Mesenchymal stem cell (in vitro differentiated cells and primary cell): ENCODE results near the gene SSH3.

Source experiments
- DNase-seq: peaks from one replicate; pipeline ENCODE4 v3.0.0-alpha.2; 2013
- H2AFZ ChIP-seq: one replicate; pipeline ENCODE4 v1.6.1; 2013; ENCODE audit warnings: low read depth, mild to moderate bottlenecking, control low read depth, inconsistent platforms, low read length, moderate library complexity
- H2AK5ac ChIP-seq: 2 replicates; pipeline ENCODE4 v1.6.1; 2013; ENCODE audit warnings: low read length, moderate library complexity, mild to moderate bottlenecking, inconsistent platforms; ENCODE audit not compliant: severe bottlenecking
- H2BK120ac ChIP-seq: one replicate; pipeline ENCODE4 v1.6.1; 2013; ENCODE audit warnings: low read depth, mild to moderate bottlenecking, inconsistent platforms, low read length, moderate library complexity
- H2BK12ac ChIP-seq, 2 experiments: one replicate each; pipeline ENCODE4 v1.6.1; 2013; ENCODE audit warnings: inconsistent platforms in 2 of 2, low read length in 2 of 2, mild to moderate bottlenecking in 2 of 2, moderate library complexity in 2 of 2, control low read depth in 1 of 2
- H2BK15ac ChIP-seq: one replicate; pipeline ENCODE4 v1.6.1; 2013; ENCODE audit warnings: mild to moderate bottlenecking, low read depth, inconsistent platforms; ENCODE audit not compliant: poor library complexity, severe bottlenecking
- H2BK5ac ChIP-seq: 2 replicates; pipeline ENCODE4 v1.6.1; 2013; ENCODE audit warnings: low read depth, mild to moderate bottlenecking, low read length, control low read depth, inconsistent platforms; ENCODE audit not compliant: poor library complexity, severe bottlenecking
- H3K14ac ChIP-seq, 2 experiments: one replicate each; pipeline ENCODE4 v1.6.1; 2013; ENCODE audit warnings: inconsistent platforms in 2 of 2, low read length in 2 of 2, control low read depth in 1 of 2, mild to moderate bottlenecking in 1 of 2, moderate library complexity in 1 of 2
- H3K18ac ChIP-seq, 2 experiments: one replicate each; pipeline ENCODE4 v1.6.1; 2013; ENCODE audit warnings: inconsistent platforms in 2 of 2, low read length in 2 of 2, control low read depth in 1 of 2, low read depth in 1 of 2, mild to moderate bottlenecking in 1 of 2
- H3K23ac ChIP-seq, 2 experiments: one replicate each; pipeline ENCODE4 v1.6.1; 2013; ENCODE audit warnings: inconsistent platforms in 2 of 2, low read length in 2 of 2, mild to moderate bottlenecking in 2 of 2, moderate library complexity in 2 of 2, control low read depth in 1 of 2
- H3K27ac ChIP-seq: 2 replicates; pipeline ENCODE4 v1.5.1; 2013; ENCODE audit warnings: mild to moderate bottlenecking, moderate library complexity, low read length, control low read depth, inconsistent platforms; ENCODE audit not compliant: poor library complexity, severe bottlenecking
- H3K27me3 ChIP-seq, 2 experiments: 2 replicates each; pipeline versions ENCODE4 v1.6.1 to v1.7.0; 2013; ENCODE audit warnings: low read length in 2 of 2, mild to moderate bottlenecking in 2 of 2, moderate library complexity in 2 of 2, control low read depth in 1 of 2, inconsistent platforms in 1 of 2; ENCODE audit not compliant: control insufficient read depth in 1 of 2, insufficient read depth in 1 of 2
- H3K36me3 ChIP-seq, 2 experiments: 2 replicates each; pipeline versions ENCODE4 v1.6.1 to v1.7.0; 2013; ENCODE audit warnings: low read length in 2 of 2, control low read depth in 1 of 2, inconsistent platforms in 1 of 2, low read depth in 1 of 2, mild to moderate bottlenecking in 1 of 2; ENCODE audit not compliant: insufficient read depth in 2 of 2, control insufficient read depth in 1 of 2
- H3K4ac ChIP-seq, 2 experiments: one replicate each; pipeline ENCODE4 v1.6.1; 2013; ENCODE audit warnings: inconsistent platforms in 2 of 2, low read length in 2 of 2, mild to moderate bottlenecking in 2 of 2, moderate library complexity in 2 of 2, control low read depth in 1 of 2, low read depth in 1 of 2
- H3K4me1 ChIP-seq: 2 replicates; pipeline ENCODE4 v1.6.1; 2013; ENCODE audit warnings: low read depth, low read length, control low read depth; ENCODE audit not compliant: control insufficient read depth, insufficient read depth
- H3K4me2 ChIP-seq: 2 replicates; pipeline ENCODE4 v1.6.1; 2013; ENCODE audit warnings: low read length, mild to moderate bottlenecking, inconsistent platforms; ENCODE audit not compliant: poor library complexity, severe bottlenecking
- H3K4me3 ChIP-seq, 2 experiments: 2 replicates each; pipeline versions ENCODE4 v1.5.1 to v1.7.0; 2013; ENCODE audit warnings: low read length in 2 of 2, mild to moderate bottlenecking in 2 of 2, control low read depth in 1 of 2, low read depth in 1 of 2; ENCODE audit not compliant: insufficient read depth in 1 of 2
- H3K79me1 ChIP-seq: replicated peaks from 2 replicates; pipeline ENCODE4 v1.6.1; 2013; ENCODE audit warnings: mild to moderate bottlenecking, control low read depth, low read length, inconsistent platforms; ENCODE audit not compliant: poor library complexity, severe bottlenecking
- H3K9ac ChIP-seq: 2 replicates; pipeline ENCODE4 v1.7.0; 2013; ENCODE audit warnings: mild to moderate bottlenecking, low read length, moderate library complexity
- H3K9me3 ChIP-seq: 2 replicates; pipeline ENCODE4 v1.7.0; 2013; ENCODE audit warnings: mild to moderate bottlenecking, low read length; ENCODE audit not compliant: control insufficient read depth
- H4K8ac ChIP-seq: one replicate; pipeline ENCODE4 v1.6.1; 2013; ENCODE audit warnings: inconsistent platforms, mild to moderate bottlenecking, low read length, moderate library complexity
- H4K91ac ChIP-seq: one replicate; pipeline ENCODE4 v1.6.1; 2013; ENCODE audit warnings: mild to moderate bottlenecking, low read length, inconsistent platforms
- WGBS: methylation state at CpG from one replicate; pipeline ENCODE4 v1.1.7; 2013; ENCODE audit warnings: mixed read lengths; 5-methylcytosine and 5-hydroxymethylcytosine counted together

SSH3 gene

DNA sequence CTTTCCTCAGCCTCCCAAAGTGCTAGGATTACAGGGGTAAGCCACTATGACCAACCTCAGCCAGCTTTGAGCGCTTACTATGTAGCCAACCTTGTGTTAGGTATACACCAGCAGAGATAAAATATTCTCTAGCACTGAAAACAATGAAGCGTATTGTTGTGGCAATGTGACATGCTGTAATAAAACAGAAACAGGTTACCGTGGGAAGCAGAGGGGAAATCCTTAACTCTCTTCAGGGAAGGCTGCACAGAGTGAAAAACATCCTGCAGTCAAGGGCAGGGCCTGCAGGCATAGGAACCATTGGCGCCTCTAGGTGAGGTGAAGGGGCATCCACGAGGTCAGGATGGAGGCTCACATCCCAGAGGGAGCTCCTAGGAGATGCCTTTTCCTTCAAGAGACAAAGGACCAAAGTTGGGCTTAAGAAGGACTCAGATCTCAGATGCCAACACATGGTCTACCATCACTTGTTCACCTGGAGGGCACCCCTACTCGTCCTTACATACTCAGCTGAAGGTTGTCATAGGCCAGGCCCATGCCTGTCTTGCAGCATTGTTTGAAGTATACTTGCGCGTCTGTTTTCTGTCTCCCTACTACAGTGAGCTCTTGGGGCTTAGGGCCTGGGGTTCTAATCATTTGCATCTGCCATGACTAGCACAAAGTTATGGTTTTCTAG lies 42.1 kb downstream of the SSH3 start:
- H2AFZ ChIP-seq, result no peak overlapping the region
- DNase-seq, result no peak
- no peak overlapping the region for H3K23ac ChIP-seq
- H2BK15ac ChIP-seq, result no peak overlapping the region
- WGBS, result 76% methylated on average over 7 of the region's 8 CpGs
- no peak overlapping the region for H3K27ac ChIP-seq
- no peak overlapping the region for H2BK12ac ChIP-seq
- H3K4ac ChIP-seq, result no peak overlapping the region
- no peak overlapping the region for H2AK5ac ChIP-seq
- H3K36me3 ChIP-seq, result no peaks in the 10 kb centered on the region
- no peak overlapping the region for H3K14ac ChIP-seq
- H3K27me3 ChIP-seq, result no peaks in the 10 kb centered on the region
- no peak overlapping the region for H3K9ac ChIP-seq
- no peak overlapping the region for H3K18ac ChIP-seq
- H2BK5ac ChIP-seq, result no peak overlapping the region
- H2BK120ac ChIP-seq, result no peak overlapping the region
- H3K79me1 ChIP-seq, result no peaks in the 10 kb centered on the region
- H4K91ac ChIP-seq, result no peak overlapping the region
- H4K8ac ChIP-seq, result no peak overlapping the region
- no peak overlapping the region for H3K4me3 ChIP-seq
- H3K4me1 ChIP-seq, result peaks cover 2% of the 10 kb centered on the region
- H3K4me2 ChIP-seq, result no peak overlapping the region
- H3K9me3 ChIP-seq, result no peaks in the 10 kb centered on the region

DNA sequence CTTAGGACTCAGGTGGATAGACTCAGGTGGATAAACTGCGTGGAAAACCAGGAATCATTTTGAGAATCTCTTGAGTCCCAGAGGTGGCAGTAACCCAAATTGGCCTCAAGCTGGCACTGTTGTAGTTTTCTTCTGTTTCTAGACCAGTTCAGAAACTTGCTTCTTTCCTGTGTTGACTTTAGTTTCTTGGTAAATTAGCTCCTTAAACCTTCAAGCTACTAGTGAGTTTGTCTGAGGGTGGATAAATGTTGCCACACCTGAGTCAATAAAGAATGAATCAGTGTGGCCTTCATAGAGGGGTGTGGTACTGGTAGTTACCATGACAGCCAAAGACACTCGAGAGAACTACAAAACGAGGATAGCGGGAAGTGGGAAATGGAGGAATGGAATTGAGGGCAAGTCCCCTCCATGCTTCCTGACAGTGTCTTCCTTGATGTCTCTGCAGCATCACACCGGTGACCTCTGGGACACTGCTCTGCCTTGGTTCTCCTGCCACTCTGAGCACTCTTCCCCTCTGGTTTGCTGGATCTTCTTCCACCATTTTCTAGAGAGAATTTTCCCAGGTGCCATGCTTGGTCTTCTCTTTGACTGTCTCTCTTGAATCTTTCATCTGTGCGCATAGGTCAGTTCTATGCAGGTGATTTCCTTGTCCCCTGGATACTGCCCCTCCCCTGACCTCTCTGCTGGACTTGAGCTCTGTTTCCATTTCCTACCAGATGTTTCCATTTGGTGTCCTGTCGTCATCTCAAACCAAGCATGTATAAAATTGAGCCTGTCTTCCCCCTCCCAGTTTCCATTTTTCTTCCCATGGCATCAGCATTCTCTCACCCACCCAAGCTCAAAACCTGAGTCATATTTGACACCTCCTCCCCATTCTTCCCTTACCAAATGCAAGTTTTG lies 42.8 kb downstream of the SSH3 start:
- H2AK5ac ChIP-seq, result no peak overlapping the region
- 70% methylated on average over 7 of the region's 7 CpGs for WGBS

DNA sequence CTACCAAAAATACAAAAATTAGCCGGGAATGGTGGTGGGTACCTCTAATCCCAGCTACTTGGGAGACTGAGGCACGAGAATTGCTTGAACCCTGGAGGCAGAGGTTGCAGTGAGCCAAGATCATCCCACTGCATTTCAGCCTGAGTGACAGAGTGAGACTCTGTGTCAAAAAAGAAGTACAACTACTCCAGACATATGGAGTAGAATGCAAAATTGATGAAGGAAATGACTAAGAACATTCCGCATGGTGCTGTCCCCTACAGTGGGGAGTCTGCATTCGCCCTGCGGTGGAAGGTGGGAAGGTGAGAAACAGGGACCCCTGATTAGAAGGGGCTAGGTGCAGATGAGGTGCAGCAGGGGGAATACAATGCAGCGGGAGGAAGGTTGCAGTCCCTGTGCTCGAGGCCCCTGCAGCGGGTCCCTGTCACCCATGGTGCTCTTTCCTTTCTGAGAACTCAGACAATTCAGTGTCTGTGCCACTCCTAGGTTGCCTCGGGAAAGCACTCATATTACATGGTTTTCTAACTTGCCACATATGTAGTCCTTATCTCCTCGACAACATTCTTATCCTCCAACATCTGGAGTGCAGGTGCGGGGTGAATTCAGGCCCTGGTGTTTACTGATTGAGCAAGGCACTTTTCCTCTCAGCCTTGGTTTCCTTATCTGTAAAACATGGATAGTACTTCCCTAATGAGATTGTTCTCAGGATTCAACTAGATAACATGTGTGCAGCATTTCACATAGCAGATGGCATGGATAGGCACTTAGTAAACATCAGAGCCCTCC lies 44.8 kb downstream of the SSH3 start:
- Histone ChIP-seq H3K18ac (peak overlapping the region in 1 of 2 experiments; percentile 16), H3K4me3 (no peak overlapping the region), H4K8ac (no peak overlapping the region), H3K23ac (no peak overlapping the region), H3K9me3 (no peaks in the 10 kb centered on the region), H3K4me2 (no peak overlapping the region), H2BK5ac (no peak overlapping the region), H3K4ac (no peak overlapping the region), H3K9ac (no peak overlapping the region), H3K14ac (no peak overlapping the region), H2BK12ac (no peak overlapping the region), H3K27ac (no peak overlapping the region), H3K79me1 (peaks cover 2% of the 10 kb centered on the region), H3K36me3 (peaks cover 5 to 6% of the 10 kb centered on the region in 2 experiments), H2AK5ac (no peak overlapping the region), H4K91ac (no peak overlapping the region), H3K27me3 (no peaks in the 10 kb centered on the region), H2BK120ac (no peak overlapping the region), H3K4me1 (peaks cover 13% of the 10 kb centered on the region), H2AFZ (no peak overlapping the region), H2BK15ac (no peak overlapping the region)
- WGBS, result 76% methylated on average over 10 of the region's 11 CpGs
- DNase-seq, result no peak

More for the DNA sequence above, 42.8 kb downstream of the SSH3 start:
- H2BK15ac ChIP-seq, result no peak overlapping the region
- H3K27ac ChIP-seq, result no peak overlapping the region
- H3K4me2 ChIP-seq, result no peak overlapping the region
- H3K14ac ChIP-seq, result no peak overlapping the region
- H3K23ac ChIP-seq, result no peak overlapping the region
- no peak overlapping the region for H3K18ac ChIP-seq
- H3K9ac ChIP-seq, result peak overlapping the region; percentile 37
- H3K4me1 ChIP-seq, result peaks cover 4% of the 10 kb centered on the region
- no peak overlapping the region for H2BK120ac ChIP-seq
- DNase-seq, result peak; percentile 61
- no peak overlapping the region for H2BK12ac ChIP-seq
- no peaks in the 10 kb centered on the region for H3K27me3 ChIP-seq
- peak overlapping the region; percentile 8 for H4K8ac ChIP-seq
- H2AFZ ChIP-seq, result no peak overlapping the region
- H3K4ac ChIP-seq, result no peak overlapping the region
- H3K9me3 ChIP-seq, result no peaks in the 10 kb centered on the region
- no peak overlapping the region for H4K91ac ChIP-seq
- peak overlapping the region in 1 of 2 experiments; percentile 16 for H3K4me3 ChIP-seq
- H2BK5ac ChIP-seq, result no peak overlapping the region
- peaks cover 0 to 3% of the 10 kb centered on the region in 2 experiments for H3K36me3 ChIP-seq
- H3K79me1 ChIP-seq, result peaks cover 2% of the 10 kb centered on the region
